NCI-H187 treated with DMSO at 0.1 percent for 48 hours (cell line): ENCODE measurements around the gene RNU1-2.
"Not testable (repeated sequence)": the region's sequence is repeated elsewhere in the genome, so short reads cannot be mapped to it uniquely, and the experiment has no call there.

Source experiments
- DNase-seq: peaks from one replicate; lab custom pipeline; 2025; lab: John Stamatoyannopoulos, UW

The RNU1-2 gene

GRCh38 chr1:16895598-16896315 is at the start of gene RNU1-2:
Gene RNU1-2, plus strand, starts transcription at chr1:16895980.
- peak; percentile 83 for DNase-seq

DNA sequence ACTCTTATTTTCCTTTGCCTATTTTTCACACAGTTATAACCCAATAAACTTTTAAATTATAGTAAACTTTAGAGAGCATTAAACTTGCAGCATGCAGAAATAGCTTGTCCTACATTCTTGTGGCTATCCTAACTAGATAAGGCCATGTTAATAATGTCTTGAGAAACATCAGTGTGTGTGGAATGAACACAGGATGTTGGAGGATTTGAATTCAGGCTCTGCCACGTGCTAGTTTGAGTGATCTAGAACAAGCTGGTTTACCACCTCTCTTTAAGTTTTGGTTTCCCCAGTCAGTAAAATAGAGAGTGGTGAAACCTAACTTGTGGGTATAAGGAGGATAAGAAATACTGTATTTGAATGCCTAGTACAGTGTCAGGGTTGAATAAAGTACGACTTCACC is 39.6 kb upstream of the RNU1-2 start:
- DNase-seq, result not testable (repeated sequence)

DNA sequence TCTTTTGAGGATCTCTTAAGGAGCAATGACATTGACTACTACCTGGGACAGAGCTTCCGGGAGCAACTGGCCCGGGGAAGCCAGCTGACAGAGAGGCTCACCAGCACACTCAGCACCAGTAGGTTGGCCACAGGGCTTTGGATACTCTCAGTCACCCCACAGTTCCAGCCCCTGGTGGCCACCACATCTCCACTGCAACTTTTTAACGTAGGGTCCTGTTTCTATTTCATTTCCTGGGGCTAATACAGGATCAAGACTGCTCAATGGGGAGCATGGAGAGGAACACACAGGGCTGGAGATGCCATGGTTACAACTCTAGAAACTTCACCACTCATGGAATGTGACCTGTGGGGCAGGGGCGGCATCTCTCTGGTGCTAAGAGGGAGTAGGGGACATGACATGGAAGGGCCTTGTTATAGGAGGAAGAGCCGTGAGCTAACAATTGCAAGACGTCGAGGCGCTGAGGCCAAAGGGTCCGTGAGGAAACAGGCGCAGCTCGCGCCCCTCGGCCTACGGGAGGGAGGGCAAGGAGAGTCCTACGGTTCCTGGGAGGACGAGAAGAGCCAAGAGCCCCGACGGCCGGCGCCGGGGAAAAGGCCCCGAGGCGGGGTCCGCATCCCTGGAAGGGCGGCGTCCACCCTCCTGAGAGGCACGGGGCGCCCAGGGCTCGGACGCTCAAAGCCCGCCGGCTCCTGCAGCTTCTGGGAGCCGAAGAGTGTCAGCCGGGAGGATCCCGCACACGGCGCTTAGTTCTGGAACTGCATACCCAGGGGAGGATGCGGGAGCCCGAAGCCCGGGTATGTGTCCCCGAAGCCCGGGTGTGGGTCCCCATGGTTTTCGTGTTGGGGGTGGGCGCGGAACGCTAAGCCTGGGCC is 36.4 kb upstream of the RNU1-2 start:
- not testable (repeated sequence) for DNase-seq

DNA sequence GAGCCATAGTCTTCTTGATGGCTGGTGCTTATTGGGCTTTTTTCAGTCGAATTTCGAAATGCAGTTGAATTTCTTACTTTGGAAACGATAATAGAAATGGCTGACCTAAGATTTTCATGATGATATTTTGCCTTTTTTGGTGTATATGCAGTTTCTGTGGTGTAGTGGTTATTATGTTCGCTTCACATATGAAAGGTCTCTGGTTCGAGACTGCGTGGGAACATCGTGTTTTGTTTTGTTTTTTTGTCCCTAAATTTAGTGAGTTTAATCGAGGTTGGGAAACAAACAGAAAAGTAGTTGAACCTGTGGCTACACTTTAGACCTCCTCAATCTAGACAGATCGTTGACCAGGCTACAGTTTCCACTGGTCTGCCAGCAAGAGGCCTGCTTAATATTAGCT is 35.7 kb upstream of the RNU1-2 start:
- not testable (repeated sequence) for DNase-seq

GRCh38 chr1:16861832-16862245 is 33.9 kb upstream of the RNU1-2 start:
- not testable (repeated sequence) for DNase-seq

- DNase-seq, result not testable (repeated sequence)
Measured at GRCh38 chr1:16862415-16862814, 33.4 kb upstream of the RNU1-2 start.

GRCh38 chr1:16863024-16863423 is 32.8 kb upstream of the RNU1-2 start:
- DNase-seq, result not testable (repeated sequence)

DNA sequence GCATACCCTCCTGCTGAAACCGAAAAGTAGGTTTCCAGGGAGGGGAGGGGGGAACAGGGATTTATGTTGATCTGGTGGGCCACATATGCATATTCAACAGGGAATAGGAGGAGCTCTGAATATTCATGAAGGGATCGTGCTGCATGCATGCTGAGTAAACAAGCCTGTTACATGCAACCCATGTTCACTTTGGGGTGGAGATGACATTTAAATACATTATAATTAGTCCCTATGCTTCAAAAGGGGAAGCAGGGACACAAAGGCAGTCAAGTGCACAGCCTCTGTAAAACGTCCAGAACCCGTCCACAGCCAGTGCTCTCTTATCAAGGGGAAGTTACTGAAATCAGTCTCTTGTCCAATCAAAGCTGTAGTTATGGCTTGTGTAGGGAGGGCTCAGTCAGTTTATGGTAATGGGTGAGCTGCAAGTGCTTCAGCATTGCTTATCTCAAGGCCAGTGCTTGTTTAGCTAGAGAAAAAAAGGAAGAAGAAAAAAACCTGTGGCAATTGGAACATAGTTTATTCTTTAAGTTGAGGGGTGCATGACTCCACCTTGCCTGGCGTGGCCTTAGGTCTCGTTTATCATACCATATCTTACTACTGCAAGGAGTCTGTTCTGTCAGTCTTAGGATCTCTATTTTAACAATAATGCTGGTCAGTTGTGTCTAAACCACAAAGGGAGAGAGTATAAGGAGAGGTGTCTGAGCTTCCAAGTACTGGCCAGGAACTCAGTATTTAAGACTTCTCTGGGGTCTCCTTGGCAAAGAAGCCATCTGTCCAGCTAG is 28.7 kb upstream of the RNU1-2 start:
- not testable (repeated sequence) for DNase-seq

DNA sequence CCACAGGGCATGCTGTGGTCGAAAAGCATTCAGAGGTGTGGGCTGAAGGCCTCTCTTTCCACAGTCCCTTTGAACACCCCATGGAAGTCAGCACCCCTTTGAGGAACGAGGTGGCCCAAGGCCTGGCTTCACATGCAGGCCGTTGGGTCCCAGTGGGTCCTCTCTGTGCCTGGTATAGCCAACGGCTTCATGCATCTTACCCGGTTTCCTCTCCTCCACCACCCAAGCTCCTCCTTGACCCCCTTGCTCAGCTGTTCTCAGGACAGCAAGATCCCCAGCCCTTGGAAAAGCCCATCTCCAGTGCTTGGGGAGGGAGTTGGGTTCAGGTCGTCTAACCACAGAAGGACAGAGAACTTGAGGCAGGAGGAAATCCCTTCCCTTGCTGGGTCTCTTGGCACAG is 27.0 kb upstream of the RNU1-2 start:
- not testable (repeated sequence) for DNase-seq

GRCh38 chr1:16869996-16870395 is 25.8 kb upstream of the RNU1-2 start:
- not testable (repeated sequence) for DNase-seq

DNA sequence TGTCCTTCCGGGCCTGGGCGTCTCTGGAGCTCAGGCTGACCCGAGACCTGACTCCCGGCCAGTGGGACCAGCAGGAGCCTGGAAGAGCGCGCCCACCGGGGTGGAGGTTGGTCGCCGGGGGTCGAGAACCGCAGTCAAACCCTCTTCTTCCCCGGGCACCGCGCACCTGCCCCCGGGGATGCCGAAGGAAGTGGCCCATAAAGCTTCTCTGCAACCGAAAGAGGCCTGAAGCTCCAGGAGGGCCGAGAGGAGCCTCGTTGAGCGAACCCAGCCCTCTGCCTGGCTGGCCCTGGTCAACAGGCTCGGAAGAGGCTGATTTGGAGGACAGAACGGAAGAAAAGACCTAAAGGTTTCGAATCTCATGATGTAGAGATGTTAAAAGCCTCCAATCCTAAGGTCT is 24.6 kb upstream of the RNU1-2 start:
- not testable (repeated sequence) for DNase-seq

GRCh38 chr1:16872152-16873075 is 23.4 kb upstream of the RNU1-2 start:
- DNase-seq, result not testable (repeated sequence)

DNA sequence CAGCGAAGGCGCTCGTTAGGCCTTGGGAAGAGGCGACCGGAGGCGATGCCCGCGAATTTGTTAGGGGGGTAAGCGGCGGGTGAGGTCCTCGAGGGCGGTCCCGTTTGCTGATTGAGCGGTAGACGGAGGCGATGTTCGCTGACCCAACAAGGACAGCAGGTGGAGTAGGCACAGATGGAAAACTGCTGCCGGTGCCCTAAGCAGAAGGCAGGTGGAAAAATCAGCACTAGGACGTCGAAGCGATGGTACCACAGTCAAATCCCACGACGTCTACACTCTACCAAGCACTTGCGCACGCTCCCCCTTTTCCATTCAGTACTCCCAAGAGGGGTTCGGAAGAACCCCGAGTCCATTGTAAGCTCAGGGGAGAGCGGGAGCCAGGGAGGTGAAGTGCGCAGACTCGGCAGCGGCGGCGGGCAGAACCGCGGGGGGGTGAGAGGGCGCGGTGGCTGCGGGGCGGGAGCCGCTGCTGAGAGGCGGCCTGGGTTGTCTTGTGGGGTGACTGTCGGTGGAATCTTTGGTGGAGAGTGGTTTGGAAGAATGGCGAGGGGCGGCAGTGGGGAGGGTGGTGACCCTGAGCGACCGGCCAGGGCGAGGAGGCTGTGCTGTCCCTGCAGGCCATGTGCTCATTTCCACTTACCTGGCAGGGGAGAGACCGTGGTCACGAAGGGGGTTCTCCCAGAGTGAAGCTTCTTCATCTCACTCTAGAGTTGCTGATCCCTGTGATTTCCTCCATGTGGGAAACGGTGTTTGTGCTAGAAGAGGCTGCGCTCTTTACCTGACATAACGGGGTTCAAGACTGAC is 22.5 kb upstream of the RNU1-2 start:
- not testable (repeated sequence) for DNase-seq

DNA sequence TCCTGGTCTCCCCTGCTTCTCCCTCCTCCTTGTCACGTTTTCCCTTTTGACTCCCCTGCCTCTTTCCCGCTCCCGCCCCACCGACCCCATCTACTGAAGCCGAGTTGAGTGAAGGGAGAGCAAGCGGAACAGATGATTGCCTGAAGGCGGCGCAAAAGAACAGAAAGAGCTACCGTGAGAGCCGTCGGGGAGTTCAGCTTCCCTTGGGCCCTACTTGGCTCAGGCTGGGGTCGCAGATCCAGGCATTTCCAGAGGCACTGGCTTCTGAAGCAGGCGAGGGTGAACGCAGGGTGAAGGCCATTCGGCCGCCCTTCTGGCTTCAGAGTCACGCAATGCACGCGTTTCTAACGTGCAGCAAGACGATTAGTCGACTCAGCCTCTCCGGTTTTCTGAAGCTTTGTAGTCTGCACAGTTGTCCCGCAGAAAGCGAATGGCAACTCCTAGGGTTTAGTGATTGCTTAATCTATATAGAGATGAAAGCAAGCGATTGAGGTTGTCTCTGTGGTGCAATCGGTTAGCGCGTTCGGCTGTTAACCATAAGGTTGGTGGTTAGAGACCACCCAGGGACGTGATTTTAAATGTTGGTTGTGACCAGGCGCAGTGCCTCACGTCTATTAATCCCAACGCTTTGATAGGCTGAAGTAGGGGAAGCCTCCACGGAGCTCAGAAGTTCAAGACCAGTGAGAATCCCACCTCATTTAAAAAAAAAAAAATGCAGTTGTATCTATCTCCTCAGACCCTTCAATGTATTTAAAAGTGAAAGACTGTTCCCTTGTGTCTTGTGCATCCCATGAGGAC is 20.6 kb upstream of the RNU1-2 start:
- not testable (repeated sequence) for DNase-seq

DNA sequence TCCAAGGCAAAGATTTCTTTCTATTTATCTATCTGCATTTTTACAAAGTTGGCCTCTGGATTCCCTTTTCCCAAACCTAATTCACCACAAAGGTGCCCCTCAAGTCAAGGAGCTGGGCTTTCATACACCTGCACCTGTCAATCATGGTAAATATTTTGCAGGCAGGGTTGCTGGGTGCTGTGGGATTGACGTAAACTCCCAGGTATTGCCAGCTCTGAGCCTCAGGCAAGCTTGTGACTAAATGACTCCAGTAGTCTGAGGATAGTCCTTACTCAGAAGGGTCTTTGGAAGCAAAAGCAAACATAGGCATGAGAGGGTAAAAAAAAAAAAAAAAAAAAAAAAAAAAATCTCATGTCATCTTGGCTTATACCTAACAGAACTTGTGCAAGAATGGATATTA is 14.0 kb upstream of the RNU1-2 start:
- DNase-seq, result not testable (repeated sequence)

DNA sequence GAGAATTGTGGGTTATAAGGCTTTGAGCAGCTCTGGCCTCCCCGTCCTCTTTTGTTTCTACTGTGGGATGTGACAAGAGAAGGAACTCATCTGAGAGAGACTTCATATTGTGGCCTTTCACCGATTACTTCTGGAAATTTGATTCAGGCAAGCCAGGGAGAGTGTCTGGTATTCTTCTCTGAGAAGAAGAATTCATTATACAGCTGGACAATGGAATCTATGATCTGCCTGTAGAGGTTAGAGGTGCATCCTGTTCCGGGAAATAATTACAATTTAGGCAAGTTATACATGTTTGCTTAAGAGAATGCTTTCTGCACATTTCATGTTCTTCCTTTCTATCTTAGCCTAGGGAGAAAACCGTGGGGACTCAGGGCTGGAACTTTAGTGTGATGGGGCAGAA is 12.8 kb upstream of the RNU1-2 start:
- DNase-seq, result no peak

GRCh38 chr1:16884487-16884886 is 11.3 kb upstream of the RNU1-2 start:
- not testable (repeated sequence) for DNase-seq

GRCh38 chr1:16886860-16887605 is 8.7 kb upstream of the RNU1-2 start:
- DNase-seq, result no peak
